Activated naive CD4-positive, alpha-beta T cell (primary cell): ENCODE results near the gene THRB.
"Not testable (repeated sequence)": the region's sequence is repeated elsewhere in the genome, so short reads cannot be mapped to it uniquely, and the experiment has no call there.

Experiments used
- DNase-seq, 4 experiments: peaks; one replicate each; lab custom pipeline; 2025; lab: John Stamatoyannopoulos, UW

THRB gene

GRCh38 chr3:24406900-24407299, 87.8 kb downstream of the THRB start:
- DNase-seq, result no peak

GRCh38 chr3:24405057-24405456, 89.6 kb downstream of the THRB start:
- DNase-seq, result no peak

GRCh38 chr3:24401811-24402185, 92.9 kb downstream of the THRB start:
- no peak for DNase-seq

GRCh38 chr3:24401090-24401810, 93.4 kb downstream of the THRB start:
- no peak for DNase-seq

- DNase-seq, result no peak
Measured at GRCh38 chr3:24400450-24400849, 94.2 kb downstream of the THRB start.

- DNase-seq, result no peak
Measured at GRCh38 chr3:24400015-24400414, 94.6 kb downstream of the THRB start.

- DNase-seq, result no peak
Measured at GRCh38 chr3:24399614-24400013, 95.0 kb downstream of the THRB start.

- not testable (repeated sequence) for DNase-seq
Measured at GRCh38 chr3:24398712-24399111, 95.9 kb downstream of the THRB start.

- DNase-seq, result no peak
Measured at GRCh38 chr3:24396338-24396737, 98.3 kb downstream of the THRB start.

GRCh38 chr3:24394754-24395153, 99.9 kb downstream of the THRB start:
- no peak for DNase-seq

- DNase-seq, result no peak
Measured at GRCh38 chr3:24393316-24393715, 101.3 kb downstream of the THRB start.

- DNase-seq, result no peak
Measured at GRCh38 chr3:24390169-24391130, 104.2 kb downstream of the THRB start.

GRCh38 chr3:24389108-24390090, 105.3 kb downstream of the THRB start:
- no peak for DNase-seq

- DNase-seq, result no peak
Measured at GRCh38 chr3:24388611-24389010, 106.0 kb downstream of the THRB start.

GRCh38 chr3:24388159-24388558, 106.5 kb downstream of the THRB start:
- no peak for DNase-seq

GRCh38 chr3:24387493-24387892, 107.2 kb downstream of the THRB start:
- DNase-seq, result no peak

- DNase-seq, result no peak
Measured at GRCh38 chr3:24387000-24387399, 107.7 kb downstream of the THRB start.

- DNase-seq, result no peak
Measured at GRCh38 chr3:24386458-24386857, 108.2 kb downstream of the THRB start.

- DNase-seq, result no peak
Measured at GRCh38 chr3:24385012-24385615, 109.5 kb downstream of the THRB start.

- no peak for DNase-seq
Measured at GRCh38 chr3:24382647-24383046, 112.0 kb downstream of the THRB start.

GRCh38 chr3:24379936-24380335, 114.7 kb downstream of the THRB start:
- DNase-seq, result no peak

GRCh38 chr3:24378313-24378712, 116.3 kb downstream of the THRB start:
- no peak for DNase-seq
